HEK293 (cell line): ENCODE data around the gene SAC3D1.

Experiments
- KLF1 ChIP-seq: fragments of 450-650 bp; formaldehyde crosslinking; IDR thresholded peaks from 2 replicates; pipeline ENCODE4 v1.5.1; 2016; ENCODE audit warnings: missing biosample characterization, missing genetic modification characterization
- MEIS1 ChIP-seq: sonication (generic); formaldehyde crosslinking; IDR thresholded peaks from 2 replicates; pipeline ENCODE4 v1.8.1; 2022; ENCODE audit warnings: missing genetic modification reagents, mild to moderate bottlenecking, borderline replicate concordance
- PRDM1 ChIP-seq: fragments of 450-650 bp; formaldehyde crosslinking; IDR thresholded peaks from 2 replicates; pipeline ENCODE4; 2016; ENCODE audit warnings: missing biosample characterization, missing genetic modification characterization
- ZBTB11 ChIP-seq: fragments of 450-650 bp; formaldehyde crosslinking; conservative IDR thresholded peaks from 2 replicates; pipeline ENCODE4 v1.5.1; 2016; ENCODE audit warnings: low read depth, missing biosample characterization, missing genetic modification characterization
- ZBTB20 ChIP-seq: fragments of 450-650 bp; formaldehyde crosslinking; IDR thresholded peaks from 2 replicates; pipeline ENCODE4 v1.5.1; 2016; ENCODE audit warnings: missing biosample characterization, missing genetic modification characterization
- ZNF138 ChIP-seq: fragments of 450-650 bp; formaldehyde crosslinking; IDR thresholded peaks from 2 replicates; pipeline ENCODE4 v1.5.1; 2016; ENCODE audit warnings: missing biosample characterization, missing genetic modification characterization, borderline replicate concordance
- ZNF274 ChIP-seq, 2 experiments: fragments of 200-500 bp in 1 of 2; fragments of 450-650 bp in 1 of 2; sonication (Bioruptor generic) in 1 of 2; formaldehyde crosslinking in 1 of 2; IDR thresholded peaks; 2 replicates each; pipeline versions ENCODE4 v1.5.1 to v1.6.1; 2014 to 2016; ENCODE audit warnings: borderline replicate concordance in 1 of 2, inconsistent platforms in 1 of 2, low read length in 1 of 2, missing biosample characterization in 1 of 2, missing genetic modification characterization in 1 of 2
- ZNF571 ChIP-seq: fragments of 450-650 bp; formaldehyde crosslinking; IDR thresholded peaks from 2 replicates; pipeline ENCODE4 v1.5.0; 2017; ENCODE audit warnings: missing biosample characterization, missing genetic modification characterization
- ZNF776 ChIP-seq: fragments of 450-650 bp; formaldehyde crosslinking; IDR thresholded peaks from 2 replicates; pipeline ENCODE4 v1.5.0; 2017; ENCODE audit warnings: missing biosample characterization, missing genetic modification characterization, borderline replicate concordance
- TF ChIP-seq, protein P1 (sequence below): fragments of 450-650 bp; formaldehyde crosslinking; IDR thresholded peaks from 2 replicates; pipeline ENCODE4 v1.5.1; 2016; ENCODE audit warnings: missing biosample characterization, missing genetic modification characterization
- TF ChIP-seq, protein P2 (sequence below): fragments of 450-650 bp; formaldehyde crosslinking; IDR thresholded peaks from 2 replicates; pipeline ENCODE4 v1.5.1; 2016; ENCODE audit warnings: missing biosample characterization, missing genetic modification characterization

DNA sequence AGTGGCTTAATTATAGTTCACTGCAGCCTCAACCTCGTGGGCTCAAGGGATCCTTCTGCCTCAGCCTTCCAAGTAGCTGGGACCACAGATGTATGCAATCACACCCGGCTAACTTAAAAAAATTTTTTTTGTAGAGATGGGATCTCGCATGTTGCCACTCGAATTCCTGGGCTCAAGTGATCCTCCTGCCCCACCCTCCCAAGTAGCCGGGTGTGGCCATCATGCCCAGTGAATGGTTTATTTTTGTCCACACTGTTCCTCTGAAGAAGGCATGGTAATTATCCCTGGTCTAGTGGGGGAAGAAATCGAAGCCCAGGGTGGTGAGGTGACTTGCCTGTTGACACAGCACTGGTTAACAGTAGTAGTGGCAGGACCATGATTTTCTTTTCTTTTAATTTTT is 1.9 kb downstream of the SAC3D1 start:
- TF ChIP-seq ZNF776 (no peak), KLF1 (tag by site-specific recombination) (peak; percentile 89), ZBTB11 (no peak), ZBTB20 (tag by site-specific recombination) (no peak), ZNF274 (IDR thresholded peaks at IDR 0.05; ENCODE audit: low read length) (no peak), ZNF274 (tag by site-specific recombination; IDR thresholded peaks at IDR 0.05; ENCODE audit: borderline replicate concordance) (no peak), PRDM1 (no peak), MEIS1 (CRISPR knock-in tag) (no peak), ZNF571 (tag by site-specific recombination) (no peak), ZNF138 (tag by site-specific recombination) (no peak)
- TF ChIP-seq, protein P1, sequence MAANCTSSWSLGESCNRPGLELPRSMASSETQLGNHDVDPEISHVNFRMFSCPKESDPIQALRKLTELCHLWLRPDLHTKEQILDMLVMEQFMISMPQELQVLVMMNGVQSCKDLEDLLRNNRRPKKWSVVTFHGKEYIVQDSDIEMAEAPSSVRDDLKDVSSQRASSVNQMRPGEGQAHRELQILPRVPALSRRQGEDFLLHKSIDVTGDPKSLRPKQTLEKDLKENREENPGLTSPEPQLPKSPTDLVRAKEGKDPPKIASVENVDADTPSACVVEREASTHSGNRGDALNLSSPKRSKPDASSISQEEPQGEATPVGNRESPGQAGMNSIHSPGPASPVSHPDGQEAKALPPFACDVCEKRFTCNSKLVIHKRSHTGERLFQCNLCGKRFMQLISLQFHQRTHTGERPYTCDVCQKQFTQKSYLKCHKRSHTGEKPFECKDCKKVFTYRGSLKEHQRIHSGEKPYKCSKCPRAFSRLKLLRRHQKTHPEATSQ, result no peak
- TF ChIP-seq, protein P2, sequence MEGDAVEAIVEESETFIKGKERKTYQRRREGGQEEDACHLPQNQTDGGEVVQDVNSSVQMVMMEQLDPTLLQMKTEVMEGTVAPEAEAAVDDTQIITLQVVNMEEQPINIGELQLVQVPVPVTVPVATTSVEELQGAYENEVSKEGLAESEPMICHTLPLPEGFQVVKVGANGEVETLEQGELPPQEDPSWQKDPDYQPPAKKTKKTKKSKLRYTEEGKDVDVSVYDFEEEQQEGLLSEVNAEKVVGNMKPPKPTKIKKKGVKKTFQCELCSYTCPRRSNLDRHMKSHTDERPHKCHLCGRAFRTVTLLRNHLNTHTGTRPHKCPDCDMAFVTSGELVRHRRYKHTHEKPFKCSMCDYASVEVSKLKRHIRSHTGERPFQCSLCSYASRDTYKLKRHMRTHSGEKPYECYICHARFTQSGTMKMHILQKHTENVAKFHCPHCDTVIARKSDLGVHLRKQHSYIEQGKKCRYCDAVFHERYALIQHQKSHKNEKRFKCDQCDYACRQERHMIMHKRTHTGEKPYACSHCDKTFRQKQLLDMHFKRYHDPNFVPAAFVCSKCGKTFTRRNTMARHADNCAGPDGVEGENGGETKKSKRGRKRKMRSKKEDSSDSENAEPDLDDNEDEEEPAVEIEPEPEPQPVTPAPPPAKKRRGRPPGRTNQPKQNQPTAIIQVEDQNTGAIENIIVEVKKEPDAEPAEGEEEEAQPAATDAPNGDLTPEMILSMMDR (tag by site-specific recombination), result no peak
